CD4-positive, alpha-beta T cell treated with Interleukin-17A for 1 hour (primary cell): ENCODE measurements around the gene NAT10.

Experiments
- DNase-seq: peaks from one replicate; pipeline ENCODE4 v3.0.0-alpha.2; 2020

Gene NAT10

GRCh38 chr11:34150494-34151151 is 45.2 kb downstream of the NAT10 start:
- no peak for DNase-seq

- DNase-seq = no peak
These were observed 45.7 kb downstream of the NAT10 start for GRCh38 chr11:34151166-34151565.

- no peak for DNase-seq
These were observed 46.8 kb downstream of the NAT10 start for GRCh38 chr11:34151916-34152845.

- peak; percentile 13 for DNase-seq
These were observed 48.8 kb downstream of the NAT10 start for GRCh38 chr11:34154059-34154875.

GRCh38 chr11:34155057-34155756 is 49.8 kb downstream of the NAT10 start:
- DNase-seq = no peak

GRCh38 chr11:34155757-34156062 is 50.3 kb downstream of the NAT10 start:
- no peak for DNase-seq

- no peak for DNase-seq
These were observed 51.7 kb downstream of the NAT10 start for GRCh38 chr11:34157163-34157562.

GRCh38 chr11:34158661-34159060 is 53.2 kb downstream of the NAT10 start:
- no peak for DNase-seq

- no peak for DNase-seq
These were observed 54.8 kb downstream of the NAT10 start for GRCh38 chr11:34160049-34160721.

GRCh38 chr11:34160791-34161190 is 55.4 kb downstream of the NAT10 start:
- DNase-seq = no peak

GRCh38 chr11:34161361-34161760 is 55.9 kb downstream of the NAT10 start:
- no peak for DNase-seq

GRCh38 chr11:34161812-34162492 is 56.5 kb downstream of the NAT10 start:
- no peak for DNase-seq

GRCh38 chr11:34162493-34162820 is 57.0 kb downstream of the NAT10 start:
- no peak for DNase-seq

GRCh38 chr11:34162856-34163255 is 57.4 kb downstream of the NAT10 start:
- DNase-seq = no peak

- no peak for DNase-seq
These were observed 59.7 kb downstream of the NAT10 start for GRCh38 chr11:34165121-34165520.

GRCh38 chr11:34165786-34166555 is 60.5 kb downstream of the NAT10 start:
- DNase-seq = no peak

GRCh38 chr11:34166806-34167740 is 61.6 kb downstream of the NAT10 start:
- DNase-seq = no peak

GRCh38 chr11:34167961-34168360 is 62.5 kb downstream of the NAT10 start:
- no peak for DNase-seq

GRCh38 chr11:34168642-34169420 is 63.4 kb downstream of the NAT10 start:
- no peak for DNase-seq
